Adrenal gland (tissue), 5 donors: ENCODE data around the gene PHTF1.

Experiments
- POLR2A ChIP-seq, 2 donors: fragments of 450-650 bp; IDR thresholded peaks; one replicate each; pipeline ENCODE4 v1.6.1; 2017; ENCODE audit warnings: antibody characterized with exemption in 2 of 2, mild to moderate bottlenecking in 2 of 2, moderate library complexity in 1 of 2
- TF ChIP-seq, protein P1 (sequence below), 6 experiments: fragments of 450-650 bp in 4 of 6; fragments of 200-600 bp in 2 of 6; sonication (generic) in 1 of 6; IDR thresholded peaks; 1 replicate in 5 of 6; 2 replicates in 1 of 6; pipeline versions ENCODE4 v1.5.1 to v1.8.0; 2016 to 2021; ENCODE audit warnings: antibody characterized with exemption in 6 of 6, mild to moderate bottlenecking in 2 of 6, moderate library complexity in 1 of 6
- donor health status: DM: no; HTN: no; CAD: no.

- no peak for TF ChIP-seq POLR2A (IDR thresholded peaks at IDR 0.05)
- TF ChIP-seq, protein P1, sequence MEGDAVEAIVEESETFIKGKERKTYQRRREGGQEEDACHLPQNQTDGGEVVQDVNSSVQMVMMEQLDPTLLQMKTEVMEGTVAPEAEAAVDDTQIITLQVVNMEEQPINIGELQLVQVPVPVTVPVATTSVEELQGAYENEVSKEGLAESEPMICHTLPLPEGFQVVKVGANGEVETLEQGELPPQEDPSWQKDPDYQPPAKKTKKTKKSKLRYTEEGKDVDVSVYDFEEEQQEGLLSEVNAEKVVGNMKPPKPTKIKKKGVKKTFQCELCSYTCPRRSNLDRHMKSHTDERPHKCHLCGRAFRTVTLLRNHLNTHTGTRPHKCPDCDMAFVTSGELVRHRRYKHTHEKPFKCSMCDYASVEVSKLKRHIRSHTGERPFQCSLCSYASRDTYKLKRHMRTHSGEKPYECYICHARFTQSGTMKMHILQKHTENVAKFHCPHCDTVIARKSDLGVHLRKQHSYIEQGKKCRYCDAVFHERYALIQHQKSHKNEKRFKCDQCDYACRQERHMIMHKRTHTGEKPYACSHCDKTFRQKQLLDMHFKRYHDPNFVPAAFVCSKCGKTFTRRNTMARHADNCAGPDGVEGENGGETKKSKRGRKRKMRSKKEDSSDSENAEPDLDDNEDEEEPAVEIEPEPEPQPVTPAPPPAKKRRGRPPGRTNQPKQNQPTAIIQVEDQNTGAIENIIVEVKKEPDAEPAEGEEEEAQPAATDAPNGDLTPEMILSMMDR (IDR thresholded peaks at IDR 0.05): no peak
Observed at GRCh38 chr1:113808450-113809195, 49.3 kb upstream of the PHTF1 start.
